ENCODE results near the gene CR1L.
"Not testable (repeated sequence)": the region's sequence is repeated elsewhere in the genome, so short reads cannot be mapped to it uniquely, and the experiment has no call there.

CR1L gene

DNA sequence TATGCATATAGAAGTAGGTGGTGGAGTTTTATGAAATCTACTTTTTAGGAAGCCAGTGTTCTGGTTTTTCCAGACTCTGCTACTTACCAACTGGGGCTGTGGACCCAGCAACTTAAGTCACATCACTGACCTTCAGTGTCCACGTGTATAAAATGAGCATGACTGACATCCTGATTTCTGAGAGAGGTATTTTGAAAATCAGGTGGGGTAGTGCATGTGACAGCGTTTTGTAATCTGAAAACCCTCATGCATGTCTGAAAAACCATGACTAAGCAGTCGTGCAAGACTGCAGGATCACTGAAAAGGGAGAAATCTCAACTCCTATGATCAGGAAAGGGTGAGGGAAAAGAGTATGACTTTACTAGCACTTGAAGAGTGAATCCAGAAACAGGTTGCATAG, 26.1 kb downstream of the CR1L start:
- Histone ChIP-seq H2AFZ (no peak overlapping the region), H3K27me3 (ENCODE audit: control insufficient read depth, insufficient read depth, low read length) (no peaks in the 10 kb centered on the region), H3K27ac (no peak overlapping the region), H3K9me3 (ENCODE audit: control insufficient read depth, low read length) (no peaks in the 10 kb centered on the region), H3K79me2 (no peaks in the 10 kb centered on the region), H3K4me1 (no peaks in the 10 kb centered on the region), H3K4me3 (ENCODE audit: low read depth, low read length) (no peak overlapping the region), H3K4me2 (ENCODE audit: low read length) (peak overlapping the region; percentile 35), H3K36me3 (ENCODE audit: control insufficient read depth, insufficient read depth, low read length) (peaks cover 3% of the 10 kb centered on the region), H3K9ac (no peak overlapping the region)
- TF ChIP-seq, protein P1, sequence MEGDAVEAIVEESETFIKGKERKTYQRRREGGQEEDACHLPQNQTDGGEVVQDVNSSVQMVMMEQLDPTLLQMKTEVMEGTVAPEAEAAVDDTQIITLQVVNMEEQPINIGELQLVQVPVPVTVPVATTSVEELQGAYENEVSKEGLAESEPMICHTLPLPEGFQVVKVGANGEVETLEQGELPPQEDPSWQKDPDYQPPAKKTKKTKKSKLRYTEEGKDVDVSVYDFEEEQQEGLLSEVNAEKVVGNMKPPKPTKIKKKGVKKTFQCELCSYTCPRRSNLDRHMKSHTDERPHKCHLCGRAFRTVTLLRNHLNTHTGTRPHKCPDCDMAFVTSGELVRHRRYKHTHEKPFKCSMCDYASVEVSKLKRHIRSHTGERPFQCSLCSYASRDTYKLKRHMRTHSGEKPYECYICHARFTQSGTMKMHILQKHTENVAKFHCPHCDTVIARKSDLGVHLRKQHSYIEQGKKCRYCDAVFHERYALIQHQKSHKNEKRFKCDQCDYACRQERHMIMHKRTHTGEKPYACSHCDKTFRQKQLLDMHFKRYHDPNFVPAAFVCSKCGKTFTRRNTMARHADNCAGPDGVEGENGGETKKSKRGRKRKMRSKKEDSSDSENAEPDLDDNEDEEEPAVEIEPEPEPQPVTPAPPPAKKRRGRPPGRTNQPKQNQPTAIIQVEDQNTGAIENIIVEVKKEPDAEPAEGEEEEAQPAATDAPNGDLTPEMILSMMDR (IDR thresholded peaks at IDR 0.05), result no peak

DNA sequence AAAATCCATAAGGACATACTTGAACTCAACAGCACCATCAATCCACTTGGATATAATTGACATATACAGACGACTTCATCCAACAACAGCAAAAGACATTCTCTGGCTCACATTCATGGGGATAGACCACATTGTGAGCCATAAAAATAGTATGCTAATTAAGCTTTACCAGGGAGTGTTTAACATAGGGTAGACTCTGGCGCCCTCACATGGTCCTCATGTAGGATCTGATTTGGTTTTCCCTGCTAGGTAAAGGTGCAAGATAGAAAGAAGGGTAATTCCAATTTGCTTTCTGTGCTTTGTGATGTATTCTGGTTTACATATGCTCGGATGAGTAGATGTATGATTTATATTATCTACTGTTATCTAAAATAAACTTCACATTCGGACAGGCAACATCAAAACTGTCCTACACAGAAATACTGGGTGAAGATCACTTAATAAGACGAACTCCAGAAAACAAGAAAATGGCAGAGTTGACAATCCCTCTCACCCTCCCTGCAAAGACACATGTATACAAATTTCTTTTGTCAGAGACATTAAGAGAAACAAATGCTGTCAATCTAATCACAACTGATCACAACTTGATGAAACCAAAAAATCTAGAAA, 27.7 kb downstream of the CR1L start:
- Histone ChIP-seq H3K27ac (no peak overlapping the region), H3K36me3 (ENCODE audit: control insufficient read depth, insufficient read depth, low read length) (no peaks in the 10 kb centered on the region), H3K4me1 (no peaks in the 10 kb centered on the region), H3K4me2 (ENCODE audit: low read length) (no peak overlapping the region), H3K9ac (no peak overlapping the region), H3K4me3 (ENCODE audit: low read depth, low read length) (no peak overlapping the region), H3K9me3 (ENCODE audit: control insufficient read depth, low read length) (no peaks in the 10 kb centered on the region), H3K27me3 (ENCODE audit: control insufficient read depth, insufficient read depth, low read length) (no peaks in the 10 kb centered on the region), H3K79me2 (no peaks in the 10 kb centered on the region), H2AFZ (no peak overlapping the region)
- TF ChIP-seq, protein P1 (IDR thresholded peaks at IDR 0.05), result no peak

DNA sequence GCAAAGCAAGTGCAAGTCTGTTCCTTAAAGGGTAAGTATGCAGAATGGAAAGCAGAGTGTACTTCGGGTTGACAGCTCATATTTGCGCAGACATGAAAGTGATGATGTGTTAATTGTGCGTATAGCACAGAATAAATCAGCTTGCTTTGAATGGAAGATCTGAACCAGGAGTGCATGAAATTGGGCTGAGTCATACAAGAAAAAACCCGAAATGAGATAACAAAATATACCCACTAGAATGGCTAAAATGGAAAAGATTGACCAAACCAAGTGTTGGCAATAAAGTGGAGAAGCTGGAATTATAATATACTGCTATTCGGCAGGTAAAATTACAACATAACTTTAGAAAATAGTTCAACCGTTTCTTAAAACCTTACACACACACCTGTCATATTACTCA, 28.5 kb downstream of the CR1L start:
- no peaks in the 10 kb centered on the region for H3K27me3 ChIP-seq (ENCODE audit: control insufficient read depth, insufficient read depth, low read length)
- no peak overlapping the region for H3K27ac ChIP-seq
- H2AFZ ChIP-seq, result no peak overlapping the region
- H3K4me1 ChIP-seq, result no peaks in the 10 kb centered on the region
- no peaks in the 10 kb centered on the region for H3K36me3 ChIP-seq (ENCODE audit: control insufficient read depth, insufficient read depth, low read length)
- H3K9me3 ChIP-seq (ENCODE audit: control insufficient read depth, low read length), result no peaks in the 10 kb centered on the region
- TF ChIP-seq, protein P1 (IDR thresholded peaks at IDR 0.05), result no peak
- H3K4me3 ChIP-seq (ENCODE audit: low read depth, low read length), result no peak overlapping the region
- H3K4me2 ChIP-seq (ENCODE audit: low read length), result no peak overlapping the region
- H3K79me2 ChIP-seq, result no peaks in the 10 kb centered on the region
- H3K9ac ChIP-seq, result no peak overlapping the region

DNA sequence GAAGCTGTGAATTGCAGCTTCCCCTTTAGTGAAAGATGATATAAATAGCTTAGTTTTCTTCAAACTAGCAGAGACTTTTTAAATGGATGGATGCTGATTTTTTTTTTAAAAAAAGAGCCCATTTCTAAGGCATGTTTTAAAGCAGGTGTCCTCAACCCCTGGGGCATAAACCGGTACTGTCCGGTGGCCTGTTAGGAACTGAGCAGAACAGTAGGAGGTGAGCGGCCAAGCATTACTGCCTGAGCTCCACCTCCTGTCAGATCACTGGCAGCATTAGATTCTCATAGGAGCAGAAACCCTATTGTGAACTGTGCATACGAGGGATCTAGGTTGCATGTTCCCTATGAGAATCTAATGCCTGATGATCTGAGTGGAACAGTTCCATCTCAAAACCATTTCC, 31.2 kb downstream of the CR1L start:
- Histone ChIP-seq H3K4me3 (ENCODE audit: low read depth, low read length) (no peak overlapping the region), H3K9ac (no peak overlapping the region), H3K9me3 (ENCODE audit: control insufficient read depth, low read length) (no peaks in the 10 kb centered on the region), H3K79me2 (no peaks in the 10 kb centered on the region), H3K27ac (no peak overlapping the region), H2AFZ (no peak overlapping the region), H3K27me3 (ENCODE audit: control insufficient read depth, insufficient read depth, low read length) (no peaks in the 10 kb centered on the region), H3K36me3 (ENCODE audit: control insufficient read depth, insufficient read depth, low read length) (no peaks in the 10 kb centered on the region), H3K4me2 (ENCODE audit: low read length) (no peak overlapping the region), H3K4me1 (no peaks in the 10 kb centered on the region)
- TF ChIP-seq, protein P1 (IDR thresholded peaks at IDR 0.05), result no peak

DNA sequence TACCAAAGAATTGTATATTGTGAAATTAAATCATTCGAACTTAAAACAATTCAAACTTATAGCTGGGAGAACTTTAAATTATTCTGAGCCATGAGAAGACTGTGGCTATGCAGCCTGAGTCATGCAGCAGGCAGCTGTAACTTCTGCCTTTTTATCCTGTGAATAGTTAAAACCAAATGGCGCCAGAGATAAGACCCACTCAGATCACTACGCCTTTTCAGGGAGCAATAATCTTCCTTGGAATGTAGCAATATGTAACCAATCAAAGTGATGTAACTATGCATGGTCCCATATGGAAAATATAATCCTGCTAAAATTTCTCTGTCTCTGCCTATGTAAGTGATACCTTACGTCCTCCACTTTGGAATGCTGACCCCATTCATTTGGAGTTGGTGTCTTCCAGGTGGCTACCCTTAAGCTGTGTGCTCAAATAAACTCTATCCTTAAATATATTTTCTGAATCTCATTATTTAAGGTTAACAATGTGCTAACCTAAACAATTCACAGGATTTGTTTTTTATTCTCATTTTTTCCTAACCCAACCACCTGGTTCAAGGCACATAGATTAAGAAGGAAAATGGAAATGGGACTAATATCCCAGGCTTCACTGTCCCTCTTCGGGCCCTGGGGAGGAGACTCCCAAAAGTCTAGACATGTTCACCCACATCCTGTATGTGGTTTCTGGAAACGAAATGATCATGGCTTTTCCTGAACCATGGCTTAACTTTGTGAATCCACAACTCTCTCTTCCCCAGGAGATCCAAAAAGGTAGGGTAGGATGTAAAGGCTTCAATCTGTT, 35.9 kb downstream of the CR1L start:
- not testable (repeated sequence) for H3K79me2 ChIP-seq; H3K27ac ChIP-seq; H3K4me3 ChIP-seq (ENCODE audit: low read depth, low read length); H3K36me3 ChIP-seq (ENCODE audit: control insufficient read depth, insufficient read depth, low read length); H3K9me3 ChIP-seq (ENCODE audit: control insufficient read depth, low read length); H3K4me2 ChIP-seq (ENCODE audit: low read length); H3K27me3 ChIP-seq (ENCODE audit: control insufficient read depth, insufficient read depth, low read length); H3K4me1 ChIP-seq; H3K9ac ChIP-seq; H2AFZ ChIP-seq

DNA sequence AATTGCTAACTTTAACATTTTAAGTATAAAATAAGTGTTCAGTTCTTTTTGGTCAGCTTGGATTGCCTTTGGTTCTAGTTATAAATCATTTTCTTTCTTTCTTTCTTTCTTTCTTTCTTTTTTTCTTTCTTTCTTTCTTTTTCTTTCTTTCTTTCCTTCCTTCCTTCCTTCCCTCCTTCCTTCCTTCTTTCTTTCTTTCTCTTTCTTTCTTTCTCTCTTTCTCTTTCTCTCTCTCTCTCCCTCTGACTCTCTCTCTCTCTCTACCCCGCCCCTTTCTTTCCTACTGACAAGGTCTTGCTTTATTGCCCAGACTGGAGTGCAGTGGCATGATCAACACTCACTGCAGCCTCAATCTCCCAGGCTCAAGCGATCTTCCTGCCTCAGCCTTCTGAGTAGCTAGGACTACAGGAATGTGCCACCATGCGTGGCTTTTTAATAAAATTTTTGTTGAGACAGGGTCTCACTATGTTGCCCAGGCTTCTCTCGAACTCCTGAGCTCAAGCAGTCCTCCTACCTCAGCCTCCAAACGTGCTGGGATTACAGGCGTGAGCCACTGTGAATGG, 38.0 kb downstream of the CR1L start:
- H3K9ac ChIP-seq; H3K9me3 ChIP-seq (ENCODE audit: control insufficient read depth, low read length); H2AFZ ChIP-seq; H3K4me1 ChIP-seq; H3K27me3 ChIP-seq (ENCODE audit: control insufficient read depth, insufficient read depth, low read length); H3K36me3 ChIP-seq (ENCODE audit: control insufficient read depth, insufficient read depth, low read length); H3K4me2 ChIP-seq (ENCODE audit: low read length); H3K27ac ChIP-seq; H3K79me2 ChIP-seq; H3K4me3 ChIP-seq (ENCODE audit: low read depth, low read length): not testable (repeated sequence)

DNA sequence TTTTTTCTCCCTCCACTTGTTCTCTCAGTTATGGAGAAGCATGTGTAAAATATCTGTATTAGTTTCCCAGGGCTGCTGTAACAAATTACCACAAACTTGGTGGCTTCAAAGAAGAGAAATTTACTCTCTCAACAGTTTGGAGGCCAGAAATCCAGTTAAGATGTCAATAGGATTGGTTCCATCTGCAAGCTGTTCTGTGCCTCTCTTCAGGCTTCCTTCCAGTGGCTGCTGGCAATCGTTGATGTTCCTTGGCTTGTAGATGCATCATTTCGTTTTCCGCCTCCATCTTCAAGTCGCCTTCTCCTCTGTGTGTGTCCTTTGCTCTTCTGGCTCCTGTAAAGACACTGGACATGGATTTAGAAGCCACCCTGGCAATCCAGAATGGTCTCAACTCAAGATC, 45.6 kb downstream of the CR1L start:
- not testable (repeated sequence) for H3K27ac ChIP-seq; H3K79me2 ChIP-seq; H3K27me3 ChIP-seq (ENCODE audit: control insufficient read depth, insufficient read depth, low read length); H3K4me2 ChIP-seq (ENCODE audit: low read length); H3K9me3 ChIP-seq (ENCODE audit: control insufficient read depth, low read length); H3K4me3 ChIP-seq (ENCODE audit: low read depth, low read length); H3K9ac ChIP-seq; H2AFZ ChIP-seq; H3K36me3 ChIP-seq (ENCODE audit: control insufficient read depth, insufficient read depth, low read length); H3K4me1 ChIP-seq

All from parathyroid adenoma (tissue), 2 donors.